Measurements from ENCODE around the gene CSRNP3. TPM values are rescaled to one million over a fixed set of nuclear protein-coding genes. Genes with fewer than 3 reads are reported as not detected.

The CSRNP3 gene
- total and polyA plus RNA-seq, 8 donors, result under 0.01 to 9.9 (median 0.58) TPM; not detected in 1

DNA sequence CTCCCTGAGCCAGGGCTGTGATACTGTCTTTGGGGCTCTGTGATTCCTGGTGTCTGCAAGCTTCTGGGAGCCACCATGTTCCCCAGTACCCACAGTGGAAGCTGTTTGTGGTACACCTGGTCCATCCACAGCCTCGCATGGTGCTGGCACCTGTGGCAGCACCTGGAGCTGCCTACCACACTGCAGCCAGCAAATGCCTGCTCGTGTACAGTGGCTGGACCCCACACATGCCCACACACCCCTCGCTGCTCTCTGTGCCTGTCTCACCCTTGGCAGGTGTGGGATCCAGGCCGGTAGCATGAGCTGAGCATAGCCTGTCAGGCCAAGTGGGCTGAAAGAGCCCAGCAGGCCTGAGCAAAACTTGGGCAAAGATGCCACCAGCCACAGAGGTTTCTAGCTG is 41.8 kb upstream of the CSRNP3 start:
- intact Hi-C loops (cut with DNase I; ENCODE audit: low total_unique reads), result no loop called here
- Histone ChIP-seq H3K27me3 (no peaks in the 10 kb centered on the region), H3K27ac (no peak overlapping the region), H3K4me3 (no peak overlapping the region), H3K4me1 (no peaks in the 10 kb centered on the region), H3K9me3 (peaks cover 0 to 9% (median 2%) of the 10 kb centered on the region in 4 donors), H3K36me3 (no peaks in the 10 kb centered on the region)
- TF ChIP-seq POLR2A (IDR thresholded peaks at IDR 0.05), result no peak
- 88 to 98% (median 90%) methylated on average over 4 of the region's 4 CpGs for WGBS, 5 donors
- no peak for DNase-seq

DNA sequence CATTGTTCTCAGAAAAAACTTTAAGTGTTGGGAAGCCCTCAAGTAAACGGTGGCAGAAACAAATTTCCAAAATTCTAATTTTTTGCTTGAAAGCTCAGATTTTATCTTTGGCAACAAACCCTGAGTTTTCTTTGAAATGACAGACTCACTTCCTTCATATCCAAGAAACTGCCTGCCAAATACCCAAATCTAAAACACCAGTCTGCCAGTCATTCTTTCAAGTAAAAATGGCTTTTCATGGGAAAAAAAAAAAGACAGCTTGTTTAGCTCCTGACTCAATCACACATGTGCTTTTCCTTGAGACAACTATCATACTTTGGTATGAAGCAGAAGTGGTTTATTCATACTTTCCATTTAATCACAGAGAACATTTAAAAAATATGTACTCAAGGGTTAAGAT is 40.6 kb upstream of the CSRNP3 start:
- 52 to 75% (median 73%) methylated on average over 1 of the region's 1 CpG for WGBS, 5 donors
- Histone ChIP-seq H3K36me3 (no peaks in the 10 kb centered on the region), H3K27me3 (no peaks in the 10 kb centered on the region), H3K4me3 (no peak overlapping the region), H3K9me3 (no peaks in the 10 kb centered on the region), H3K4me1 (no peaks in the 10 kb centered on the region), H3K27ac (no peak overlapping the region)
- TF ChIP-seq CTCF (IDR thresholded peaks at IDR 0.05) (no peak), POLR2AphosphoS5 (IDR thresholded peaks at IDR 0.05) (no peak), POLR2A (IDR thresholded peaks at IDR 0.05) (no peak), EP300 (IDR thresholded peaks at IDR 0.05) (no peak)
- intact Hi-C loops (cut with DNase I; ENCODE audit: low total_unique reads), result no loop called here
- no peak for DNase-seq

GRCh38 chr2:165431014-165431413 is 38.5 kb upstream of the CSRNP3 start:
- no peak overlapping the region for H3K4me3 ChIP-seq
- intact Hi-C loops (cut with DNase I; ENCODE audit: low total_unique reads), result no loop called here
- H3K36me3 ChIP-seq, result no peaks in the 10 kb centered on the region
- DNase-seq, result no peak
- no peak for TF ChIP-seq POLR2A (IDR thresholded peaks at IDR 0.05)
- no peak for TF ChIP-seq EP300 (IDR thresholded peaks at IDR 0.05)
- TF ChIP-seq POLR2AphosphoS5 (IDR thresholded peaks at IDR 0.05), result no peak
- TF ChIP-seq CTCF (IDR thresholded peaks at IDR 0.05), result no peak
- H3K4me1 ChIP-seq, result no peaks in the 10 kb centered on the region
- no peaks in the 10 kb centered on the region for H3K27me3 ChIP-seq
- H3K9me3 ChIP-seq, result no peaks in the 10 kb centered on the region
- H3K27ac ChIP-seq, result no peak overlapping the region

DNA sequence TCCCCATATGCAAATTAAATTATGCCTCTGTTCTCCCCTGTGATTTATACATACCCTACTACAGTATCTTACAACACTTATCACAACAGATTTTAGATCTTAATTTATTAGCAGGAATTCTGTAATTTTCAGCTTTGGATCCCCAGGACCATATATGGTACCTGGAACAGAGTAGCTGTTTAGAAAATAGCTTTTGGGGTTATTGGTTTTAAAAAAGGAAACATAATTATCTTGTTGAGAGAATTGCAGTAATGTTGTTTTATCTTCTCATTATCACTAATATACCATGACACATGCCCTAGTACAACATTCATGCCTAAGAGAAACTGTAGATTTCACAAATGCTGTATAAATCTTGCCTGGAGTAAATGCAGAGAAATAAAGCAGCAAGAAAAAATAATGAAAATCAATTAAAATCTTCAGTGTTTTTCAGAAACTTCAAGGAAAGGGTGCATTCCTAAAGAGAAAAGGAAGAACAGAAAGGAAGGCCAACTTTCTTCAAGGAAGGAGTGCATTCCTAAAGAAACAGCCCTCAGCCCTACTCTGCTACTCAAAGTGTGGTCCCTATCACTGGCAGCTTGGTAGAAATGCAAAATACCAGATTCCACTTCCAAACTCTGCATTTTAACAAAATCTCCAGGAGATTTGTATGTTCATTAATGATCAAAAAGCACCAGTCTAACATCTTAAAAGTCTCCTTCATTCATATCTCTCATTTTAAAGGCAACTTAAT is 37.1 kb upstream of the CSRNP3 start:
- DNase-seq, result no peak
- TF ChIP-seq EP300 (IDR thresholded peaks at IDR 0.05) (no peak), CTCF (IDR thresholded peaks at IDR 0.05) (no peak), POLR2AphosphoS5 (IDR thresholded peaks at IDR 0.05) (no peak), POLR2A (IDR thresholded peaks at IDR 0.05) (no peak)
- intact Hi-C loops (cut with DNase I; ENCODE audit: low total_unique reads), result no loop called here
- Histone ChIP-seq H3K36me3 (no peaks in the 10 kb centered on the region), H3K9me3 (no peaks in the 10 kb centered on the region), H3K27ac (no peak overlapping the region), H3K4me1 (no peaks in the 10 kb centered on the region), H3K4me3 (no peak overlapping the region), H3K27me3 (no peaks in the 10 kb centered on the region)

GRCh38 chr2:165434865-165435496 is 34.5 kb upstream of the CSRNP3 start:
- no peaks in the 10 kb centered on the region for H3K9me3 ChIP-seq
- H3K36me3 ChIP-seq, result no peaks in the 10 kb centered on the region
- H3K4me1 ChIP-seq, result no peaks in the 10 kb centered on the region
- no peak for DNase-seq
- intact Hi-C loops (cut with DNase I; ENCODE audit: low total_unique reads), result no loop called here
- no peak overlapping the region for H3K4me3 ChIP-seq
- 25 to 62% (median 44%) methylated on average over 1 of the region's 1 CpG for WGBS, 5 donors
- H3K27me3 ChIP-seq, result no peaks in the 10 kb centered on the region
- TF ChIP-seq POLR2AphosphoS5 (IDR thresholded peaks at IDR 0.05) (no peak), POLR2A (IDR thresholded peaks at IDR 0.05) (no peak), CTCF (IDR thresholded peaks at IDR 0.05) (no peak), EP300 (IDR thresholded peaks at IDR 0.05) (no peak)
- H3K27ac ChIP-seq, result no peak overlapping the region

All from stomach (tissue), 9 donors.